ENCODE measurements around the gene CANT1. TPM values are rescaled to one million over a fixed set of nuclear protein-coding genes. Genes with fewer than 3 reads are reported as not detected.

The CANT1 gene
- total and polyA plus RNA-seq, 2 of the 13 experiments (the other 11 are each of a cell fraction or from before 2014, with no cell fraction given) = 34.1 to 42.1 TPM

DNA sequence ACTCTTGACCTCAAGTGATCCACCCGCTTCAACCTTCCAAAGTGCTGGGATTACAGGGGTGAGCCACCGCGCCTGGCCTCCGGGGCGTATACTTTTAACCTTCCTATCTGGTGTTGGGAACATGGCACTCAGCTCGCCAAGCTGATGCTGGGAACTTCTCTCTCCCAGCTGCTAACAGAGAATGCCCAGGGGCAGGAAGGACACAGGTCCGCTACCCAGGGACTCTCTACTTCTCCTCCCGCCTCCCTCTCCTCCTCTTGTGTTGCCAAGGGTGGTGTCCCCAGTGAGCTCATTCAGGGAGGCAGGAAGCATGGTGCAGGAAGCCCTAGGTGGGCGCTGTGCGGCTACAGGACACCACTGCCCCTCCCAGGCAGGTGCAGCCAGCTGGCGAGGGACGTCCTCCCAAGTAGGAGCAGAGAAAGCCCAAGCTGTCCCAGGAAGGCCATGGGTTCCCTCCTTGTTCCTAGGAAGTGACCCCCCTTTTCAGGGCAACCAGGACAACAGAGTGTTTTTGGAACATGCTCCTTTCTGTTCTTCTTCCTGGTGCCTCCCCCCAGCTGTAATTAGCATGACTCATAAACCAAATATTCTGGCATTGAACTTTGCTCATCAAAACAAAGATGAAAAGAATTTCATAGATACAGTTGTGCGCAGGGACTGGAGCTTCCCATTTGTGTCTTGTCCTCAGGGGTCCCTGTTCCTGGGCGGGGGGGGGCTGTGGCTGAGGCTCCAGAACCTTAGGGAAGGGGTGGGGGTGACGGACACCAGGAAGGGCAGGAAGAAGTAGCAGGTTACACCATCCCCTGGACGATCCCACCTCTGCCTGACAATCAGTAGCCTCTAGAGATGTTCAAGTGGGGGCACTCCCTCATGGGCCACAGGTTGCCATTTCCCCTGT is 17.1 kb upstream of the CANT1 start (continued):
- TF ChIP-seq KDM6A (CRISPR knock-in tag; IDR thresholded peaks at IDR 0.05; ENCODE audit: low read depth) (peak; percentile 83), POLR2A (IDR thresholded peaks at IDR 0.05; ENCODE audit: insufficient read depth in 1 of 2, low read depth in 2 of 2, low read length in 2 of 2) (peak; percentile 75 to 76), NFRKB (IDR thresholded peaks at IDR 0.05) (no peak), HBP1 (CRISPR knock-in tag; IDR thresholded peaks at IDR 0.05; ENCODE audit: low read depth) (no peak), CTCF (CRISPR knock-in tag; IDR thresholded peaks at IDR 0.05) (peak; percentile 61), REXO4 (CRISPR knock-in tag; IDR thresholded peaks at IDR 0.05; ENCODE audit: borderline replicate concordance) (no peak), USF2 (IDR thresholded peaks at IDR 0.05; ENCODE audit: low read depth, low read length) (no peak), USF2 (CRISPR knock-in tag; IDR thresholded peaks at IDR 0.05; ENCODE audit: borderline replicate concordance) (no peak), FOXA3 (CRISPR knock-in tag; IDR thresholded peaks at IDR 0.05) (peak; percentile 84), ZNF878 (CRISPR knock-in tag; IDR thresholded peaks at IDR 0.05) (peak; percentile 97), ZBTB7B (CRISPR knock-in tag; IDR thresholded peaks at IDR 0.05) (peak; percentile 92), SP4 (CRISPR knock-in tag; IDR thresholded peaks at IDR 0.05) (no peak; the same call in 1 of the 2 replicates), ZNF18 (CRISPR knock-in tag; IDR thresholded peaks at IDR 0.05; ENCODE audit: insufficient replicate concordance) (peak; percentile 91), ZNF724P (CRISPR knock-in tag; IDR thresholded peaks at IDR 0.05; ENCODE audit: borderline replicate concordance) (no peak; the same call in 1 of the 2 replicates), TBP (CRISPR knock-in tag; IDR thresholded peaks at IDR 0.05) (no peak), ZNF451 (CRISPR knock-in tag; IDR thresholded peaks at IDR 0.05) (no peak), ZKSCAN1 (IDR thresholded peaks at IDR 0.05; ENCODE audit: low read length) (no peak), SMARCC2 (IDR thresholded peaks at IDR 0.05) (peak; percentile 83; the same call in 1 of the 2 replicates)
- TF ChIP-seq, protein P1, sequence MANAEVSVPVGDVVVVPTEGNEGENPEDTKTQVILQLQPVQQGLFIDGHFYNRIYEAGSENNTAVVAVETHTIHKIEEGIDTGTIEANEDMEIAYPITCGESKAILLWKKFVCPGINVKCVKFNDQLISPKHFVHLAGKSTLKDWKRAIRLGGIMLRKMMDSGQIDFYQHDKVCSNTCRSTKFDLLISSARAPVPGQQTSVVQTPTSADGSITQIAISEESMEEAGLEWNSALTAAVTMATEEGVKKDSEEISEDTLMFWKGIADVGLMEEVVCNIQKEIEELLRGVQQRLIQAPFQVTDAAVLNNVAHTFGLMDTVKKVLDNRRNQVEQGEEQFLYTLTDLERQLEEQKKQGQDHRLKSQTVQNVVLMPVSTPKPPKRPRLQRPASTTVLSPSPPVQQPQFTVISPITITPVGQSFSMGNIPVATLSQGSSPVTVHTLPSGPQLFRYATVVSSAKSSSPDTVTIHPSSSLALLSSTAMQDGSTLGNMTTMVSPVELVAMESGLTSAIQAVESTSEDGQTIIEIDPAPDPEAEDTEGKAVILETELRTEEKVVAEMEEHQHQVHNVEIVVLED (CRISPR knock-in tag; IDR thresholded peaks at IDR 0.05; ENCODE audit: borderline replicate concordance) = no peak
- TF ChIP-seq, protein P2, sequence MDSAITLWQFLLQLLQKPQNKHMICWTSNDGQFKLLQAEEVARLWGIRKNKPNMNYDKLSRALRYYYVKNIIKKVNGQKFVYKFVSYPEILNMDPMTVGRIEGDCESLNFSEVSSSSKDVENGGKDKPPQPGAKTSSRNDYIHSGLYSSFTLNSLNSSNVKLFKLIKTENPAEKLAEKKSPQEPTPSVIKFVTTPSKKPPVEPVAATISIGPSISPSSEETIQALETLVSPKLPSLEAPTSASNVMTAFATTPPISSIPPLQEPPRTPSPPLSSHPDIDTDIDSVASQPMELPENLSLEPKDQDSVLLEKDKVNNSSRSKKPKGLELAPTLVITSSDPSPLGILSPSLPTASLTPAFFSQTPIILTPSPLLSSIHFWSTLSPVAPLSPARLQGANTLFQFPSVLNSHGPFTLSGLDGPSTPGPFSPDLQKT (CRISPR knock-in tag; IDR thresholded peaks at IDR 0.05; ENCODE audit: borderline replicate concordance) = no peak
